A549 treated with ZK216348 at 1 μM for 4 hours (cell line): ENCODE data around the gene BTG2. TPM values are rescaled to one million over a fixed set of nuclear protein-coding genes. Genes with fewer than 3 reads are reported as not detected.

Experiments
- total RNA-seq: library from RNA; stranded (reverse); fragments of 200-300 nt; extraction: Qiagen RNA extraction; gene quantifications from 5 replicates; pipeline ENCODE4 v1.2.3, GENCODE V29; 2022; ENCODE audit warnings: low read depth

Gene BTG2
- total RNA-seq: 11.9 to 13.9 TPM (median 13.1 TPM) in 5 replicates

GRCh38 chr1:203304919-203305808 is at the start of gene BTG2:
Gene BTG2, plus strand, starts transcription at chr1:203305519. Its CDS starts 88 bp downstream, at chr1:203305607.

GRCh38 chr1:203351037-203351625 is 45.8 kb downstream of the BTG2 start, which contains the start of gene FMOD:
Gene FMOD, minus strand, starts transcription at chr1:203351122. Its CDS starts 2,852 bp downstream, at chr1:203348270.

Other genes starting within 250 kb of the BTG2 start
- not detected in 5 replicates for gene MYOG, start 219.5 kb upstream of the BTG2 start, total RNA-seq
- gene ADORA1, start 177.8 kb upstream of the BTG2 start, total RNA-seq: 0.27 to 1.6 TPM (median 1.0 TPM) in 5 replicates
- not detected in 5 replicates for gene MYBPH, start 129.7 kb upstream of the BTG2 start, total RNA-seq
- gene CHI3L1, start 118.8 kb upstream of the BTG2 start, total RNA-seq: 0.18 TPM in 1 of 5 replicates, not detected in the others
- not detected in 5 replicates for gene CHIT1, start 75.8 kb upstream of the BTG2 start, total RNA-seq
- 0.06 to 0.21 TPM in 2 of 5 replicates, not detected in the others for gene FMOD, start 45.6 kb downstream of the BTG2 start, total RNA-seq
- gene PRELP, start 170.3 kb downstream of the BTG2 start, total RNA-seq: not detected in 5 replicates
- gene OPTC, start 188.6 kb downstream of the BTG2 start, total RNA-seq: not detected in 5 replicates